HPDE6-E6E7 (cell line): Measurements from ENCODE around the gene ZCCHC24.

ENCODE experiments used
- DNase-seq: peaks from one replicate; pipeline ENCODE4 v3.0.0; 2011; ENCODE audit warnings: missing footprints; ENCODE audit errors: extremely low spot score

The ZCCHC24 gene

GRCh38 chr10:79445161-79445976, at the start of gene ZCCHC24:
Gene ZCCHC24, minus strand, starts transcription at chr10:79445624. Its CDS starts 184 bp downstream, at chr10:79445440.
- peak; percentile 90 for DNase-seq

GRCh38 chr10:79493806-79494205, 48.4 kb upstream of the ZCCHC24 start:
- no peak for DNase-seq

- no peak for DNase-seq
These were observed 47.4 kb upstream of the ZCCHC24 start for GRCh38 chr10:79492839-79493238.

GRCh38 chr10:79492256-79492655, 46.8 kb upstream of the ZCCHC24 start:
- no peak for DNase-seq

GRCh38 chr10:79491143-79491835, 45.9 kb upstream of the ZCCHC24 start:
- no peak for DNase-seq

- no peak for DNase-seq
These were observed 45.1 kb upstream of the ZCCHC24 start for GRCh38 chr10:79490400-79491142.

GRCh38 chr10:79488870-79489269, 43.4 kb upstream of the ZCCHC24 start:
- DNase-seq: no peak

- DNase-seq: peak; percentile 79
These were observed 42.9 kb upstream of the ZCCHC24 start for GRCh38 chr10:79488336-79488735.

GRCh38 chr10:79487296-79488194, 42.1 kb upstream of the ZCCHC24 start:
- peak; percentile 20 for DNase-seq

- DNase-seq: no peak
These were observed 39.1 kb upstream of the ZCCHC24 start for GRCh38 chr10:79484476-79484875.

GRCh38 chr10:79483948-79484347, 38.5 kb upstream of the ZCCHC24 start:
- no peak for DNase-seq

GRCh38 chr10:79483299-79483698, 37.9 kb upstream of the ZCCHC24 start:
- no peak for DNase-seq

- DNase-seq: no peak
These were observed 37.3 kb upstream of the ZCCHC24 start for GRCh38 chr10:79482741-79483140.

- DNase-seq: no peak
These were observed 36.9 kb upstream of the ZCCHC24 start for GRCh38 chr10:79482304-79482703.

- no peak for DNase-seq
These were observed 34.0 kb upstream of the ZCCHC24 start for GRCh38 chr10:79479283-79479909.

- no peak for DNase-seq
These were observed 32.0 kb upstream of the ZCCHC24 start for GRCh38 chr10:79477456-79477855.

- no peak for DNase-seq
These were observed 31.2 kb upstream of the ZCCHC24 start for GRCh38 chr10:79476645-79477044.

GRCh38 chr10:79475877-79476276, 30.5 kb upstream of the ZCCHC24 start:
- no peak for DNase-seq

GRCh38 chr10:79475119-79475653, 29.8 kb upstream of the ZCCHC24 start:
- no peak for DNase-seq

GRCh38 chr10:79473496-79474095, 28.2 kb upstream of the ZCCHC24 start:
- no peak for DNase-seq
